Measurements from ENCODE around the gene S100A14.
A peak's percentile ranks its signal among the peaks of the same experiment; 100 is the strongest.
"Not testable (repeated sequence)": the region's sequence is repeated elsewhere in the genome, so short reads cannot be mapped to it uniquely, and the experiment has no call there.

S100A14 gene

GRCh38 chr1:153616144-153616916, at the start of gene S100A14:
TSS of gene S100A14 (minus strand) at chr1:153616325. CDS start at chr1:153615858, 467 bp downstream.
- DNase-seq = no peak

- DNase-seq = no peak
These were observed 47.1 kb upstream of the S100A14 start for GRCh38 chr1:153663211-153663610.

GRCh38 chr1:153662269-153662668, 46.1 kb upstream of the S100A14 start:
- no peak for DNase-seq

- no peak for DNase-seq
These were observed 45.1 kb upstream of the S100A14 start for GRCh38 chr1:153661111-153661708.

- no peak for DNase-seq
These were observed 43.5 kb upstream of the S100A14 start for GRCh38 chr1:153659656-153660055.

- no peak for DNase-seq
These were observed 43.0 kb upstream of the S100A14 start for GRCh38 chr1:153659175-153659534.

- DNase-seq = peak; percentile 91
These were observed 42.5 kb upstream of the S100A14 start, which contains the start of gene SNAPIN for GRCh38 chr1:153658400-153659174. TSS of gene SNAPIN (plus strand) at chr1:153658703. CDS start at chr1:153658744, 41 bp downstream.

GRCh38 chr1:153655333-153655732, 39.2 kb upstream of the S100A14 start:
- no peak for DNase-seq

- no peak for DNase-seq
These were observed 36.8 kb upstream of the S100A14 start for GRCh38 chr1:153652805-153653500.

- DNase-seq = no peak
These were observed 35.6 kb upstream of the S100A14 start for GRCh38 chr1:153651771-153652170.

GRCh38 chr1:153649863-153650235, 33.7 kb upstream of the S100A14 start:
- no peak for DNase-seq

GRCh38 chr1:153649137-153649862, 33.2 kb upstream of the S100A14 start:
- DNase-seq = peak; percentile 26

- no peak for DNase-seq
These were observed 32.0 kb upstream of the S100A14 start for GRCh38 chr1:153648000-153648643.

GRCh38 chr1:153647346-153647714, 31.2 kb upstream of the S100A14 start:
- DNase-seq = no peak

GRCh38 chr1:153646672-153647345, 30.7 kb upstream of the S100A14 start:
- DNase-seq = no peak

- no peak for DNase-seq
These were observed 27.7 kb upstream of the S100A14 start for GRCh38 chr1:153643816-153644215.

- no peak for DNase-seq
These were observed 27.0 kb upstream of the S100A14 start for GRCh38 chr1:153643100-153643499.

- no peak for DNase-seq
These were observed 26.0 kb upstream of the S100A14 start for GRCh38 chr1:153642161-153642560.

- DNase-seq = no peak
These were observed 24.7 kb upstream of the S100A14 start for GRCh38 chr1:153640861-153641260.

GRCh38 chr1:153640213-153640612, 24.1 kb upstream of the S100A14 start:
- not testable (repeated sequence) for DNase-seq

- DNase-seq = no peak
These were observed 23.2 kb upstream of the S100A14 start for GRCh38 chr1:153639280-153639679.

All from CD4-positive, alpha-beta T cell treated with Interleukin-17A for 1 hour (primary cell).